ENCODE data around the gene BTAF1. TPM values are rescaled to one million over a fixed set of nuclear protein-coding genes. Genes with fewer than 3 reads are reported as not detected.

BTAF1 gene
- total RNA-seq, 4 donors from 2014 or later, result 35.5 to 78.3 (median 43.1) TPM

DNA sequence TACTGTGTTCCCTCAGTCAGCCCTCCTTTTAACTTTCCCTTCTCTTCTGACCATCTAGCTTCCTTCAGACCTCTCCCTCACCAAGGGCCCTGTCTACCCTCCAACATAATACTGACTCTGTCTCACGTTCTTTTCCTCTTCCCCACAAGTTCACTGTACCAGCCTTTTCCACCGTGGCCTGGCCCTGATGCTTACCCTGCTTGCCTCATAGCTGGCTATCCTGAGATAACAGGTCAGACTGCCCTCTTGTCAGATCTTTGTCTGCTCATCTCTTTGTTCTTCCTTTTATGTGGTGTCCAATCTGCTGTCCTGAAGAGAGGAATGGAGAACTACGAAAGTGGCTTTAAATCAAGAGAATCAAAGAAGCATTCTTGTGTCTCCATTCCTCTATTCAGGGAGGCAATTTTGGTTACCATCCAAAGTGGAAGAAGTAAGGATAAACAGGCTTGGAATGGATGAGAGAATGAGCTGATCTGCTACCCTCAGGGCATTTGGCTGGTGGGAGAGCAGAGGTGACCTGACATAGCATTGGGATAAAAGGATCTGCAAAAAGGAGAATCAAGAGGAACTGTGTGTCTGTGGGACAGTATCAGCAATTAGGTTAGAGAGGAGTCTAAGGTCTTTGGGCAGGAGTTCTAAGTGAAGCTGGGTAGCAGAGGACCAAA is 8.1 kb downstream of the BTAF1 start:
- H3K4me3 ChIP-seq (ENCODE audit: low read depth, poor library complexity, severe bottlenecking), result no peak overlapping the region
- no peak for TF ChIP-seq POLR2A (IDR thresholded peaks at IDR 0.05)
- TF ChIP-seq, protein P1, sequence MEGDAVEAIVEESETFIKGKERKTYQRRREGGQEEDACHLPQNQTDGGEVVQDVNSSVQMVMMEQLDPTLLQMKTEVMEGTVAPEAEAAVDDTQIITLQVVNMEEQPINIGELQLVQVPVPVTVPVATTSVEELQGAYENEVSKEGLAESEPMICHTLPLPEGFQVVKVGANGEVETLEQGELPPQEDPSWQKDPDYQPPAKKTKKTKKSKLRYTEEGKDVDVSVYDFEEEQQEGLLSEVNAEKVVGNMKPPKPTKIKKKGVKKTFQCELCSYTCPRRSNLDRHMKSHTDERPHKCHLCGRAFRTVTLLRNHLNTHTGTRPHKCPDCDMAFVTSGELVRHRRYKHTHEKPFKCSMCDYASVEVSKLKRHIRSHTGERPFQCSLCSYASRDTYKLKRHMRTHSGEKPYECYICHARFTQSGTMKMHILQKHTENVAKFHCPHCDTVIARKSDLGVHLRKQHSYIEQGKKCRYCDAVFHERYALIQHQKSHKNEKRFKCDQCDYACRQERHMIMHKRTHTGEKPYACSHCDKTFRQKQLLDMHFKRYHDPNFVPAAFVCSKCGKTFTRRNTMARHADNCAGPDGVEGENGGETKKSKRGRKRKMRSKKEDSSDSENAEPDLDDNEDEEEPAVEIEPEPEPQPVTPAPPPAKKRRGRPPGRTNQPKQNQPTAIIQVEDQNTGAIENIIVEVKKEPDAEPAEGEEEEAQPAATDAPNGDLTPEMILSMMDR (IDR thresholded peaks at IDR 0.05), result no peak
- intact Hi-C loops (cut with DNase I; ENCODE audit: low total_unique reads), result no loop called here
- WGBS, 2 donors, result 48 to 58% methylated on average over 3 of the region's 3 CpGs
- DNase-seq (ENCODE audit: low spot score in 2 of 2), result no peak

DNA sequence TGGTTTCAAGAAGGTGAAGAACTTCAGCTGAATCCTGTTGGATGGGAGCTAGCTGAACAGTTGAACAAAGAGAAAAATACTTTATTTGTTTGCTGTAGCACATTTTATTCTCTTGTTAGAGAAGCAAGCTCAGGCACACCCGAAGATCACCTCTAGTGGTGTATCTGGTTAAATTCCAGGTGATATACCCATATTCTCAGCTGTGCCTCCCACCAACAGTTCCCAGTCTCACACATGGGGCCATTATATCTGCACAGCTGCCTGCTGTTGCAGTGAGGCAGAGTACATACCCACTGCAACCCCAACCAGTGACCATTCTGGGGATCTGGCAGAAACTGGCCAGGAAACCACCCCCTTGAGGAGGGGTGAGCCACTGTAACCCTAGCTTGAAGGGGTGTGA is 9.2 kb downstream of the BTAF1 start:
- no peak overlapping the region for H3K4me3 ChIP-seq (ENCODE audit: low read depth, poor library complexity, severe bottlenecking)
- no peak for DNase-seq (ENCODE audit: low spot score in 2 of 2)
- TF ChIP-seq POLR2A (IDR thresholded peaks at IDR 0.05), result no peak
- TF ChIP-seq, protein P1 (IDR thresholded peaks at IDR 0.05), result no peak
- 81 to 92% methylated on average over 1 of the region's 1 CpG for WGBS, 2 donors
- intact Hi-C loops (cut with DNase I; ENCODE audit: low total_unique reads), result no loop called here

GRCh38 chr10:91935886-91936285 is 12.3 kb downstream of the BTAF1 start:
- intact Hi-C loops (cut with DNase I; ENCODE audit: low total_unique reads), result no loop called here
- H3K4me3 ChIP-seq (ENCODE audit: low read depth, poor library complexity, severe bottlenecking), result no peak overlapping the region
- TF ChIP-seq, protein P1 (IDR thresholded peaks at IDR 0.05), result no peak
- no peak for TF ChIP-seq POLR2A (IDR thresholded peaks at IDR 0.05)
- no peak for DNase-seq (ENCODE audit: low spot score in 2 of 2)
- WGBS, 2 donors, result 67 to 74% methylated on average over 2 of the region's 2 CpGs

GRCh38 chr10:91939653-91940052 is 16.1 kb downstream of the BTAF1 start:
- no peak for TF ChIP-seq POLR2A (IDR thresholded peaks at IDR 0.05)
- TF ChIP-seq, protein P1 (IDR thresholded peaks at IDR 0.05), result no peak
- no peak overlapping the region for H3K4me3 ChIP-seq (ENCODE audit: low read depth, poor library complexity, severe bottlenecking)
- 91 to 98% methylated on average over 4 of the region's 4 CpGs for WGBS, 2 donors
- DNase-seq (ENCODE audit: low spot score in 2 of 2), result no peak
- intact Hi-C loops (cut with DNase I; ENCODE audit: low total_unique reads), result loop anchor here (10.0 kb wide), 1 partner anchor 65 kb away; no protein-coding TSS in a partner anchor

- intact Hi-C loops (cut with DNase I; ENCODE audit: low total_unique reads), result loop anchor here (10.0 kb wide), 1 partner anchor 63 kb away; no protein-coding TSS in a partner anchor
- TF ChIP-seq, protein P1 (IDR thresholded peaks at IDR 0.05), result no peak
- TF ChIP-seq POLR2A (IDR thresholded peaks at IDR 0.05), result no peak
- no peak for DNase-seq (ENCODE audit: low spot score in 2 of 2)
- WGBS, 2 donors, result 50 to 63% methylated on average over 1 of the region's 1 CpG
- H3K4me3 ChIP-seq (ENCODE audit: low read depth, poor library complexity, severe bottlenecking), result no peak overlapping the region
Measured at GRCh38 chr10:91941426-91941825, 17.9 kb downstream of the BTAF1 start.
